ENCODE measurements around the gene SHISA2. TPM values are rescaled to one million over a fixed set of nuclear protein-coding genes. Genes with fewer than 3 reads are reported as not detected.
"Not testable (repeated sequence)": the region's sequence is repeated elsewhere in the genome, so short reads cannot be mapped to it uniquely, and the experiment has no call there.

The SHISA2 gene
- total RNA-seq, 2 donors from 2014 or later: 195 to 292 TPM

DNA sequence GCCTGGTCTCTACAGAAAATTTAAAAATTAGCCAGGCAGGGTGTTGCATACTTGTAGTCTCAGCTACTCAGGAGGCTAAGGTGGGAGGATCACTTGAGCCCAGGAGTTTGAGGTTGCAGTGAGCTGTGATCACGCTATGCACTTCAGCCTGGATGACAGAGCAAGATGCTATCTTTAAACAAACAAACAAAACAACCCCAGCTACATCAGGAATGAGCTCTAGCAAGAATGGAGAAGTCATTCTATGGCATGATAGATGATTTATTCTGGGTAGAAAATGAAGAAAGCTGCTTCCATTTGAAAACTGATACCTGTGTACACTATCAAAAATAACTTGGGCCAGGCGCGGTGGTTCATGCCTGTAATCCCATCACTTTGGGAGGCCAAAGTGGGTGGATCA lies 15.8 kb upstream of the SHISA2 start:
- no peak overlapping the region for H3K27ac ChIP-seq (ENCODE audit: low read depth, low read length)
- H3K9ac ChIP-seq (ENCODE audit: extremely low read depth, low read length, poor library complexity, severe bottlenecking): no peak overlapping the region
- H3K9me3 ChIP-seq (ENCODE audit: control insufficient read depth, low read length): no peaks in the 10 kb centered on the region
- 81 to 98% methylated on average over 2 of the region's 3 CpGs for WGBS, 2 experiments (ENCODE audit: insufficient coverage in 1 of 2, insufficient read length in 1 of 2)
- no peaks in the 10 kb centered on the region for H3K27me3 ChIP-seq (ENCODE audit: control insufficient read depth, insufficient read depth, low read length, poor library complexity, severe bottlenecking)
- H3K4me1 Mint-ChIP-seq: peaks cover 11% of the 10 kb centered on the region
- TF ChIP-seq, protein P1, sequence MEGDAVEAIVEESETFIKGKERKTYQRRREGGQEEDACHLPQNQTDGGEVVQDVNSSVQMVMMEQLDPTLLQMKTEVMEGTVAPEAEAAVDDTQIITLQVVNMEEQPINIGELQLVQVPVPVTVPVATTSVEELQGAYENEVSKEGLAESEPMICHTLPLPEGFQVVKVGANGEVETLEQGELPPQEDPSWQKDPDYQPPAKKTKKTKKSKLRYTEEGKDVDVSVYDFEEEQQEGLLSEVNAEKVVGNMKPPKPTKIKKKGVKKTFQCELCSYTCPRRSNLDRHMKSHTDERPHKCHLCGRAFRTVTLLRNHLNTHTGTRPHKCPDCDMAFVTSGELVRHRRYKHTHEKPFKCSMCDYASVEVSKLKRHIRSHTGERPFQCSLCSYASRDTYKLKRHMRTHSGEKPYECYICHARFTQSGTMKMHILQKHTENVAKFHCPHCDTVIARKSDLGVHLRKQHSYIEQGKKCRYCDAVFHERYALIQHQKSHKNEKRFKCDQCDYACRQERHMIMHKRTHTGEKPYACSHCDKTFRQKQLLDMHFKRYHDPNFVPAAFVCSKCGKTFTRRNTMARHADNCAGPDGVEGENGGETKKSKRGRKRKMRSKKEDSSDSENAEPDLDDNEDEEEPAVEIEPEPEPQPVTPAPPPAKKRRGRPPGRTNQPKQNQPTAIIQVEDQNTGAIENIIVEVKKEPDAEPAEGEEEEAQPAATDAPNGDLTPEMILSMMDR (conservative IDR thresholded peaks at IDR 0.05): no peak
- no peaks in the 10 kb centered on the region for H3K36me3 ChIP-seq (ENCODE audit: control insufficient read depth, insufficient read depth, low read length)
- H3K4me1 ChIP-seq (ENCODE audit: control insufficient read depth, insufficient read depth, low read length): no peaks in the 10 kb centered on the region
- no peak overlapping the region for H3K4me3 ChIP-seq (ENCODE audit: low read length)
- no peak overlapping the region for H3K4me3 Mint-ChIP-seq
- H3K36me3 Mint-ChIP-seq (ENCODE audit: low read depth): no peaks in the 10 kb centered on the region
- DNase-seq: no peak
- H3K27me3 Mint-ChIP-seq (ENCODE audit: insufficient read depth): peaks cover 2% of the 10 kb centered on the region
- H3K9me3 Mint-ChIP-seq: no peaks in the 10 kb centered on the region
- H3K27ac Mint-ChIP-seq: no peak overlapping the region

DNA sequence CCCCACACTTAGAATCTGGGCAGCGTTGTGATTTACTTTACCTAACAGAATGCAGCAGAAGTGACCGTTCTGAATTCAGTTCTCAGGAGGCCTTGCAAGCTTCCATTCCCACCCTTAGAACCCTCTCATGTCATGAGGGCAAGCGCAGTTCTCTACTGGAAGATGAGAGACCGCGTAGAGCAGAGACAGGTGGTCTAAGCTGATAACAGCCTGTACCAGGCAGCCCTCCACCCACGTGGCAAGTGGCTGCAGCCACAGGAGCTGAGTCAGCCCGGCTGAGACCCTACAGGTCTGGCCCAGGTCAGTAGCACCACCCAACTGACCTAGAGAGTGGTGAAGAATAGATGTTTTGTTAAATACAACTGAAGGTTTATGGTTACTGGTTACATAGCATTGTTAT lies 14.7 kb upstream of the SHISA2 start:
- not testable (repeated sequence) for H3K9ac ChIP-seq (ENCODE audit: extremely low read depth, low read length, poor library complexity, severe bottlenecking); H3K9me3 ChIP-seq (ENCODE audit: control insufficient read depth, low read length); H3K4me3 ChIP-seq (ENCODE audit: low read length); H3K36me3 Mint-ChIP-seq (ENCODE audit: low read depth); H3K36me3 ChIP-seq (ENCODE audit: control insufficient read depth, insufficient read depth, low read length); H3K27me3 ChIP-seq (ENCODE audit: control insufficient read depth, insufficient read depth, low read length, poor library complexity, severe bottlenecking); H3K4me1 ChIP-seq (ENCODE audit: control insufficient read depth, insufficient read depth, low read length); H3K9me3 Mint-ChIP-seq; H3K27ac Mint-ChIP-seq; H3K4me3 Mint-ChIP-seq; DNase-seq; H3K27me3 Mint-ChIP-seq (ENCODE audit: insufficient read depth); H3K27ac ChIP-seq (ENCODE audit: low read depth, low read length)
- H3K4me1 Mint-ChIP-seq: peaks cover 20% of the 10 kb centered on the region
- WGBS, 2 experiments (ENCODE audit: insufficient coverage in 1 of 2, insufficient read length in 1 of 2): 93 to 95% methylated on average over 5 to 7 of the region's 7 CpGs

DNA sequence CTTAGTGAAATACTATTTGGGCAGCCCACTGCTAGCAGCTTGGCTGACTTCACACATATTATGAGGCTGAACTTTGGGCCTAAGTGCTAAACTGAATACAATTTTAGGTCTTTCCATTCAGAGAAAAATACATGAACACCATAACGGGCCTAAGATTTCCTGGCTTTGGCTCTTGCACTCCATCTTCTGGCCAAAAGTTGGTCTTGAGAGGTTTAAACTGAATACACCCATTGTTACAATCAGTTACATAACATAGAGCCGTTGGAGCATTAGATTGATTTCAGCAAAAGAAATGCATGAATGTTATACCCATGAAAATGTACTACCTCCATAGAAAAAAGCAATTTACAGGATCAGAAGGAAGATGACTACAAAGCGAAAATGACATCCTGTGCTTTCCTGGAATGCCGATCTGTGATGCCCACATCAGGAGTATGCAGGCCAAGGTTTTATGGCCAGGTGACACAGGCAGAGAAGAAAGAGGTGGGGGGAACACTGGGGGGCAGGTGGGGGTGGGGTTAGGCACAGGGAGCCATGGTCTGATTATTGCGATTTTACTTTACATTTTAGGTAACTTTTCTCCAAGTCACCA lies 11.1 kb upstream of the SHISA2 start:
- Mint-ChIP-seq H3K27me3 (ENCODE audit: insufficient read depth) (no peaks in the 10 kb centered on the region), H3K4me1 (peaks cover 37% of the 10 kb centered on the region), H3K4me3 (no peak overlapping the region), H3K36me3 (ENCODE audit: low read depth) (no peaks in the 10 kb centered on the region), H3K27ac (no peak overlapping the region), H3K9me3 (no peaks in the 10 kb centered on the region)
- Histone ChIP-seq H3K4me3 (ENCODE audit: low read length) (no peak overlapping the region), H3K27ac (ENCODE audit: low read depth, low read length) (no peak overlapping the region), H3K36me3 (ENCODE audit: control insufficient read depth, insufficient read depth, low read length) (no peaks in the 10 kb centered on the region), H3K27me3 (ENCODE audit: control insufficient read depth, insufficient read depth, low read length, poor library complexity, severe bottlenecking) (no peaks in the 10 kb centered on the region), H3K9ac (ENCODE audit: extremely low read depth, low read length, poor library complexity, severe bottlenecking) (no peak overlapping the region), H3K4me1 (ENCODE audit: control insufficient read depth, insufficient read depth, low read length) (peaks cover 3% of the 10 kb centered on the region), H3K9me3 (ENCODE audit: control insufficient read depth, low read length) (no peaks in the 10 kb centered on the region)
- TF ChIP-seq, protein P1 (conservative IDR thresholded peaks at IDR 0.05): peak; percentile 88
- peak; percentile 68 for DNase-seq
- WGBS, 2 experiments (ENCODE audit: insufficient coverage in 1 of 2, insufficient read length in 1 of 2): 49 to 74% methylated on average over 2 to 5 of the region's 5 CpGs

DNA sequence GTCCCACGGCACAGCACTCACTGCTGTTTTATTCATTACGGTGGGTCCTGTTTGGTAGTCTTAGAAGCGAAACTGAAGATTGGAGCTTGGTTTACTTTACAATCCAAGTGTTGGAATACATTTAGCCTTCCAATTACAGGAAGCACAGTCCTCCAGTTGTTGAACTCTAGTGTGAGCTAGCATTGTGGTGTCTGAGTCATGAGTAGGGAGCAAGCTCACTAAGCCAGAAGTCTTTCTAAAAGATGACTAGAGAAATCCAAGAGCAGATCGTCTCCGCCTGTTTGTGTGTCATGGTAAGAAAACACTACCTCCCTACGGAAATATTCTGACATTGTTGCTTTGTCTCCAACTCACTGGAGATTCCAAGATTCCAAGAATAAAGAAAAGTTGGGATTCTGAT lies 10.1 kb upstream of the SHISA2 start:
- DNase-seq: no peak
- Histone ChIP-seq H3K9me3 (ENCODE audit: control insufficient read depth, low read length) (no peaks in the 10 kb centered on the region), H3K9ac (ENCODE audit: extremely low read depth, low read length, poor library complexity, severe bottlenecking) (no peak overlapping the region), H3K27ac (ENCODE audit: low read depth, low read length) (no peak overlapping the region), H3K36me3 (ENCODE audit: control insufficient read depth, insufficient read depth, low read length) (no peaks in the 10 kb centered on the region), H3K4me3 (ENCODE audit: low read length) (no peak overlapping the region), H3K27me3 (ENCODE audit: control insufficient read depth, insufficient read depth, low read length, poor library complexity, severe bottlenecking) (no peaks in the 10 kb centered on the region), H3K4me1 (ENCODE audit: control insufficient read depth, insufficient read depth, low read length) (peaks cover 3% of the 10 kb centered on the region)
- Mint-ChIP-seq H3K27ac (no peak overlapping the region), H3K9me3 (no peaks in the 10 kb centered on the region), H3K36me3 (ENCODE audit: low read depth) (no peaks in the 10 kb centered on the region), H3K4me1 (peaks cover 37% of the 10 kb centered on the region), H3K27me3 (ENCODE audit: insufficient read depth) (no peaks in the 10 kb centered on the region), H3K4me3 (no peak overlapping the region)
- 86 to 97% methylated on average over 5 to 6 of the region's 6 CpGs for WGBS, 2 experiments (ENCODE audit: insufficient coverage in 1 of 2, insufficient read length in 1 of 2)
- TF ChIP-seq, protein P1 (conservative IDR thresholded peaks at IDR 0.05): no peak
